OCI-LY7 (cell line): ENCODE data around the gene GABARAPL1.

ENCODE experiments used
- EZH2phosphoT487 ChIP-seq: fragments of 200-600 bp; sonication (generic); IDR thresholded peaks from 2 replicates; pipeline ENCODE4 v1.6.1; 2018; ENCODE audit warnings: low read depth, borderline replicate concordance, mild to moderate bottlenecking, mixed run types, antibody characterized with exemption, low read length, moderate library complexity, mixed read lengths
- TF ChIP-seq, protein P1 (sequence below): fragments of 200-600 bp; sonication (generic); conservative IDR thresholded peaks from 2 replicates; pipeline ENCODE4 v1.5.1; 2014; ENCODE audit warnings: mild to moderate bottlenecking, antibody characterized with exemption, low read length, moderate library complexity, mixed read lengths

DNA sequence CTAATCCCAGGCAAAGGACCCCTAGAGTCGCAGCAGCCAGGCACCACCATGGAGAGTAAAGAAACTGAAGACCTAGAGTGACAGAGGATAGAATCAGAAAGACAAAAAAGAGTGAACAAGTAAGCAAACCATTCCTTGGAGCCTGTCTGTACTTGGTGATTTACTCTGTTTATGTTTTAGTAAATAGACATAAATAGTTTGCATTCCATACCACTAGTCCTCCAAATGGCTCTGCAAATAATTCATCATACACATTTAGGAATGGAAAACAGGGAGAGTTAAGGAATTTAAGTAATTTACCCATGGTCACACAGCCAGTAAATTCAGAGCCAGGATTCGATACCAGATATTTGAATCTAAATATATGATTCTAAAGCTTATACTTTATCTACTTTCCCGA, 43.6 kb upstream of the GABARAPL1 start:
- no peak for TF ChIP-seq EZH2phosphoT487
- TF ChIP-seq, protein P1, sequence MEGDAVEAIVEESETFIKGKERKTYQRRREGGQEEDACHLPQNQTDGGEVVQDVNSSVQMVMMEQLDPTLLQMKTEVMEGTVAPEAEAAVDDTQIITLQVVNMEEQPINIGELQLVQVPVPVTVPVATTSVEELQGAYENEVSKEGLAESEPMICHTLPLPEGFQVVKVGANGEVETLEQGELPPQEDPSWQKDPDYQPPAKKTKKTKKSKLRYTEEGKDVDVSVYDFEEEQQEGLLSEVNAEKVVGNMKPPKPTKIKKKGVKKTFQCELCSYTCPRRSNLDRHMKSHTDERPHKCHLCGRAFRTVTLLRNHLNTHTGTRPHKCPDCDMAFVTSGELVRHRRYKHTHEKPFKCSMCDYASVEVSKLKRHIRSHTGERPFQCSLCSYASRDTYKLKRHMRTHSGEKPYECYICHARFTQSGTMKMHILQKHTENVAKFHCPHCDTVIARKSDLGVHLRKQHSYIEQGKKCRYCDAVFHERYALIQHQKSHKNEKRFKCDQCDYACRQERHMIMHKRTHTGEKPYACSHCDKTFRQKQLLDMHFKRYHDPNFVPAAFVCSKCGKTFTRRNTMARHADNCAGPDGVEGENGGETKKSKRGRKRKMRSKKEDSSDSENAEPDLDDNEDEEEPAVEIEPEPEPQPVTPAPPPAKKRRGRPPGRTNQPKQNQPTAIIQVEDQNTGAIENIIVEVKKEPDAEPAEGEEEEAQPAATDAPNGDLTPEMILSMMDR = no peak
